H9 (cell line): ENCODE measurements around the gene CYREN. TPM values are rescaled to one million over a fixed set of nuclear protein-coding genes. Genes with fewer than 3 reads are reported as not detected.
"Not testable (repeated sequence)": the region's sequence is repeated elsewhere in the genome, so short reads cannot be mapped to it uniquely, and the experiment has no call there.

Source experiments
- DNase-seq: peaks from one replicate; pipeline ENCODE4 v3.0.0-alpha.2; 2017
- H2AFZ ChIP-seq: one replicate; pipeline ENCODE4 v1.6.1; 2013; ENCODE audit warnings: mild to moderate bottlenecking, low read length, control low read depth, moderate library complexity
- H2AK5ac ChIP-seq: 2 replicates; pipeline ENCODE4 v1.6.1; 2013; ENCODE audit warnings: low read length, control low read depth, mixed read lengths; ENCODE audit not compliant: insufficient read length
- H2BK120ac ChIP-seq: one replicate; pipeline ENCODE4 v1.6.1; 2013; ENCODE audit warnings: low read depth, mild to moderate bottlenecking, low read length, control low read depth, inconsistent platforms; ENCODE audit not compliant: poor library complexity, severe bottlenecking
- H2BK12ac ChIP-seq: 2 replicates; pipeline ENCODE4 v1.6.1; 2013; ENCODE audit warnings: low read length, control low read depth, mixed read lengths, low read depth; ENCODE audit not compliant: insufficient read length
- H2BK15ac ChIP-seq: 2 replicates; pipeline ENCODE4 v1.6.1; 2013; ENCODE audit warnings: low read depth, low read length, control low read depth
- H2BK20ac ChIP-seq: one replicate; pipeline ENCODE4 v1.6.1; 2013; ENCODE audit warnings: low read depth, mild to moderate bottlenecking, low read length, control low read depth, inconsistent platforms; ENCODE audit not compliant: poor library complexity, severe bottlenecking
- H2BK5ac ChIP-seq: 2 replicates; pipeline ENCODE4 v1.6.1; 2013; ENCODE audit warnings: low read length, control low read depth, mixed read lengths; ENCODE audit not compliant: insufficient read length
- H3K14ac ChIP-seq: 2 replicates; pipeline ENCODE4 v1.6.1; 2013; ENCODE audit warnings: low read length, control low read depth; ENCODE audit not compliant: insufficient read depth
- H3K18ac ChIP-seq: 2 replicates; pipeline ENCODE4 v1.6.1; 2013; ENCODE audit warnings: low read depth, mild to moderate bottlenecking, mixed read lengths, low read length, control low read depth; ENCODE audit not compliant: insufficient read length
- H3K23ac ChIP-seq: 2 replicates; pipeline ENCODE4 v1.6.1; 2013; ENCODE audit warnings: low read length, control low read depth, mixed read lengths, low read depth; ENCODE audit not compliant: insufficient read length
- H3K23me2 ChIP-seq: 2 replicates; pipeline ENCODE4 v1.6.1; 2013; ENCODE audit warnings: low read depth, mild to moderate bottlenecking, mixed read lengths, low read length, control low read depth; ENCODE audit not compliant: insufficient read length, poor library complexity, severe bottlenecking
- H3K27ac ChIP-seq: 2 replicates; pipeline ENCODE4 v1.5.1; 2013; ENCODE audit warnings: low read length, control low read depth, mixed read lengths, low read depth; ENCODE audit not compliant: insufficient read length
- H3K27me3 ChIP-seq: 2 replicates; pipeline ENCODE4 v1.6.1; 2013; ENCODE audit warnings: low read length, control low read depth, inconsistent platforms; ENCODE audit not compliant: insufficient read depth
- H3K4ac ChIP-seq: 2 replicates; pipeline ENCODE4 v1.6.1; 2013; ENCODE audit warnings: low read depth, mild to moderate bottlenecking, control low read depth, inconsistent platforms, low read length, moderate library complexity
- H3K4me1 ChIP-seq: 2 replicates; pipeline ENCODE4 v1.6.1; 2013; ENCODE audit warnings: low read length, control low read depth, inconsistent platforms; ENCODE audit not compliant: insufficient read depth
- H3K4me2 ChIP-seq: 2 replicates; pipeline ENCODE4 v1.6.1; 2013; ENCODE audit warnings: low read length, control low read depth, mixed read lengths; ENCODE audit not compliant: insufficient read length, insufficient read depth
- H3K56ac ChIP-seq: 2 replicates; pipeline ENCODE4 v1.6.1; 2013; ENCODE audit warnings: low read depth, mild to moderate bottlenecking, mixed read lengths, low read length, control low read depth; ENCODE audit not compliant: insufficient read length
- H3K79me1 ChIP-seq: 2 replicates; pipeline ENCODE4 v1.6.1; 2013; ENCODE audit warnings: low read depth, mild to moderate bottlenecking, moderate library complexity, low read length, control low read depth, inconsistent platforms; ENCODE audit not compliant: insufficient read depth, poor library complexity, severe bottlenecking
- H3K79me2 ChIP-seq: 2 replicates; pipeline ENCODE4 v1.6.1; 2013; ENCODE audit warnings: low read length, control low read depth, inconsistent platforms; ENCODE audit not compliant: insufficient read depth
- H3K9ac ChIP-seq: 2 replicates; pipeline ENCODE4 v1.6.1; 2013; ENCODE audit warnings: low read length, control low read depth, mixed read lengths; ENCODE audit not compliant: insufficient read length; ENCODE audit errors: extremely low read depth
- H3K9me3 ChIP-seq: one replicate; pipeline ENCODE4 v1.6.1; 2013; ENCODE audit warnings: low read depth, low read length, inconsistent platforms; ENCODE audit not compliant: control insufficient read depth
- H3T11ph ChIP-seq: one replicate; pipeline ENCODE4 v1.6.1; 2013; ENCODE audit warnings: mild to moderate bottlenecking, low read length, control low read depth, inconsistent platforms
- H4K20me1 ChIP-seq: one replicate; pipeline ENCODE4 v1.6.1; 2013; ENCODE audit not compliant: control insufficient read depth, insufficient read length, insufficient read depth
- H4K5ac ChIP-seq: 2 replicates; pipeline ENCODE4 v1.6.1; 2013; ENCODE audit warnings: low read depth, mild to moderate bottlenecking, mixed read lengths, low read length, control low read depth; ENCODE audit not compliant: insufficient read length
- H4K8ac ChIP-seq: replicated peaks from 2 replicates; pipeline ENCODE4 v1.6.1; 2013; ENCODE audit warnings: low read length, control low read depth, mixed read lengths, low read depth; ENCODE audit not compliant: insufficient read length
- H4K91ac ChIP-seq: 2 replicates; pipeline ENCODE4 v1.6.1; 2013; ENCODE audit warnings: low read depth, mild to moderate bottlenecking, moderate library complexity, mixed read lengths, low read length, control low read depth; ENCODE audit not compliant: insufficient read length
- H3K27ac Mint-ChIP-seq, 3 experiments: 2 replicates in 2 of 3; 3 replicates in 1 of 3; pipeline ENCODE4 v1.8.0; 2020 to 2021; ENCODE audit warnings: mixed read lengths in 3 of 3, mild to moderate bottlenecking in 1 of 3, moderate library complexity in 1 of 3
- H3K27me3 Mint-ChIP-seq: 2 replicates; pipeline ENCODE4 v1.8.0; 2021; ENCODE audit warnings: low read depth, mild to moderate bottlenecking, moderate library complexity, mixed read lengths
- H3K36me3 Mint-ChIP-seq, 3 experiments: 2 replicates in 2 of 3; 3 replicates in 1 of 3; pipeline ENCODE4 v1.8.0; 2020 to 2021; ENCODE audit warnings: low read depth in 3 of 3, mixed read lengths in 3 of 3; ENCODE audit not compliant: insufficient read depth in 1 of 3
- H3K4me1 Mint-ChIP-seq, 2 experiments: 2 replicates each; pipeline ENCODE4 v1.8.0; 2020; ENCODE audit warnings: mixed read lengths in 2 of 2
- H3K4me3 Mint-ChIP-seq, 2 experiments: 2 replicates in 1 of 2; 3 replicates in 1 of 2; pipeline ENCODE4 v1.8.0; 2020 to 2021; ENCODE audit warnings: mild to moderate bottlenecking in 2 of 2, mixed read lengths in 2 of 2, moderate library complexity in 1 of 2
- H3K9me3 Mint-ChIP-seq, 2 experiments: 2 replicates in 1 of 2; 3 replicates in 1 of 2; pipeline ENCODE4 v1.8.0; 2020; ENCODE audit warnings: mild to moderate bottlenecking in 2 of 2, mixed read lengths in 2 of 2, moderate library complexity in 1 of 2
- CTCF ChIP-seq: fragments of 200-600 bp; sonication (generic); conservative IDR thresholded peaks from 3 replicates; pipeline ENCODE4 v1.8.0; 2021; ENCODE audit warnings: antibody characterized with exemption, mild to moderate bottlenecking
- WGBS: extraction: QIAGEN DNeasy Blood & Tissue Kit; methylation state at CpG from one replicate; pipeline ENCODE4 v1.1.7; 2013; ENCODE audit warnings: missing lambda C conversion rate, low lambda C conversion rate, mixed read lengths; ENCODE audit not compliant: insufficient read length; ENCODE audit errors: extremely low coverage; 5-methylcytosine and 5-hydroxymethylcytosine counted together
- total RNA-seq: library from RNA; stranded (reverse); gene quantifications from 2 replicates; pipeline ENCODE4 v1.2.1, GENCODE V29; 2021

The CYREN gene
- total RNA-seq, 1 experiment from 2014 or later: 72.0 TPM

GRCh38 chr7:135213831-135214230, 43.3 kb upstream of the CYREN start:
- no peak overlapping the region for H4K91ac ChIP-seq
- 0 out of 2 replicates have a peak, but pooled peaks cover 2% of the 10 kb centered on the region for H3K4me1 ChIP-seq
- H2BK20ac ChIP-seq: no peak overlapping the region
- H2AFZ ChIP-seq: no peak overlapping the region
- no peaks in the 10 kb centered on the region for H3K79me2 ChIP-seq
- no peak overlapping the region; a peak in 1 of 7 replicates for H3K27ac Mint-ChIP-seq
- no peak overlapping the region for H3K9ac ChIP-seq
- no peak overlapping the region for H3K18ac ChIP-seq
- no peak overlapping the region for H3K56ac ChIP-seq
- H3K23me2 ChIP-seq: peaks cover 8% of the 10 kb centered on the region
- no peak overlapping the region for H4K5ac ChIP-seq
- no CpG with 5 or more reads among the region's 2 CpGs for WGBS
- no peak overlapping the region for H2AK5ac ChIP-seq
- H3K4me2 ChIP-seq: no peak overlapping the region
- no peak overlapping the region for H4K8ac ChIP-seq
- H3K27me3 Mint-ChIP-seq: peaks cover 10% of the 10 kb centered on the region
- peaks cover 10 to 21% of the 10 kb centered on the region in 2 experiments for H3K4me1 Mint-ChIP-seq
- no peak overlapping the region for H2BK12ac ChIP-seq
- H4K20me1 ChIP-seq: no peaks in the 10 kb centered on the region
- no peak overlapping the region for H2BK15ac ChIP-seq
- no peaks in the 10 kb centered on the region for H3K36me3 Mint-ChIP-seq
- H3K27me3 ChIP-seq: no peaks in the 10 kb centered on the region
- H3K4ac ChIP-seq: no peak overlapping the region
- H3K9me3 Mint-ChIP-seq: no peaks in the 10 kb centered on the region
- H3K9me3 ChIP-seq: no peaks in the 10 kb centered on the region
- H3K4me3 Mint-ChIP-seq: no peak overlapping the region
- DNase-seq: no peak
- H3K79me1 ChIP-seq: no peaks in the 10 kb centered on the region
- H2BK120ac ChIP-seq: no peak overlapping the region
- no peak for TF ChIP-seq CTCF
- H3T11ph ChIP-seq: no peak overlapping the region
- H2BK5ac ChIP-seq: no peak overlapping the region
- H3K14ac ChIP-seq: no peak overlapping the region
- H3K23ac ChIP-seq: no peak overlapping the region
- no peak overlapping the region for H3K27ac ChIP-seq

DNA sequence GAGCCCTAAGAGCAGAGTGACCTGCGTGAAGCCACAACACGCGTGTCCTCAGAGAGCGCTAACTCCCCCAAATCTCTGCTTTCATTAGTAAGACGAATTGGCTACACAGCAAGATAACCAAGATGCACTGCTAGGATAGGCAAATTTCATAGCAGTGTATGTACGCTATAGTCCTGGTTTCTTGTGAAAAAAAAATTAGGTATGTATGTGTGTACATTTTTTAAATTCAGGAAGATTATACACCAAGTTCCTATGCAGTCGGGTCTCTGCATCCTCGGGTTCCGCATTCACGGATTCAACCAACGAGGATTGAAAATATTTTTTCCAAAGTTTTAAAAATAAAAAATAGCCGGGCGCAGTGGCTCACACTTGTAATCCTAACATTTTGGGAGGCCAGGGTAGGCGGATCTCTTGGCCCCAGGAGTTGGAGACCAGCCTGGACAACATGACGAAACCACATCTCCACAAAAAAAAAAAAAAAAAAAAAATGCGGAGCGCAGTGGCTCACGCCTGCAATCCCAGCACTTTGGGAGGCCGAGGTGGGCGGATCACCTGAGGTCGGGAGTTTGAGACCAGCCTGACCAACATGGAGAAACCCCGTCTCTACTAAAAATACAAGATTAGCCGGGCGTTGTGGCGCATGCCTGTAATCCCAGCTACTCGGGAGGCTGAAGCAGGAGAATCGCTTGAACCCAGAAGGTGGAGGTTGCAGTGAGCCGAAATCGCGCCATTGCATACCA, 41.6 kb upstream of the CYREN start:
- H3K4me1 Mint-ChIP-seq: peaks cover 10 to 25% of the 10 kb centered on the region in 2 experiments
- H3K9ac ChIP-seq: peak overlapping the region; percentile 72
- WGBS: no CpG with 5 or more reads among the region's 30 CpGs

More for the DNA sequence above, 41.6 kb upstream of the CYREN start:
- not testable (repeated sequence) for H4K5ac ChIP-seq, H2BK20ac ChIP-seq, H3K23ac ChIP-seq, H3T11ph ChIP-seq, H3K79me1 ChIP-seq, H3K27me3 ChIP-seq, H2AK5ac ChIP-seq, H2BK120ac ChIP-seq, H4K8ac ChIP-seq, DNase-seq, H3K56ac ChIP-seq, H3K27me3 Mint-ChIP-seq, H3K23me2 ChIP-seq, H3K4me1 ChIP-seq, H4K91ac ChIP-seq, H3K9me3 Mint-ChIP-seq, H4K20me1 ChIP-seq, H2BK5ac ChIP-seq, H3K18ac ChIP-seq, H3K9me3 ChIP-seq, H2BK12ac ChIP-seq, H3K79me2 ChIP-seq, H3K4ac ChIP-seq, H3K27ac ChIP-seq, H2BK15ac ChIP-seq, H3K36me3 Mint-ChIP-seq, H3K27ac Mint-ChIP-seq
- peak overlapping the region; percentile 34 for H2AFZ ChIP-seq
- H3K14ac ChIP-seq: peak overlapping the region; percentile 76; the same call in 1 of the 2 replicates
- H3K4me3 Mint-ChIP-seq: peak overlapping the region; percentile 92 to 96
- H3K4me2 ChIP-seq: peak overlapping the region; percentile 85
